Vagina (tissue), 2 donors: ENCODE results near the gene SGSM1.

Experiments used
- POLR2AphosphoS5 ChIP-seq, 2 donors: sonication (generic); formaldehyde crosslinking; IDR thresholded peaks; one replicate each; pipeline ENCODE4 v1.9.0; 2017; ENCODE audit warnings: antibody characterized with exemption in 2 of 2, mild to moderate bottlenecking in 2 of 2, low read depth in 1 of 2; ENCODE audit not compliant: insufficient read depth in 1 of 2
- TF ChIP-seq, protein P1 (sequence below), 3 experiments: fragments of 450-650 bp in 2 of 3; fragments of 200-600 bp in 1 of 3; sonication (generic) in 1 of 3; IDR thresholded peaks; one replicate each; pipeline ENCODE4 v1.5.1; 2017 to 2019; ENCODE audit warnings: antibody characterized with exemption in 3 of 3, mild to moderate bottlenecking in 2 of 3, moderate library complexity in 2 of 3

DNA sequence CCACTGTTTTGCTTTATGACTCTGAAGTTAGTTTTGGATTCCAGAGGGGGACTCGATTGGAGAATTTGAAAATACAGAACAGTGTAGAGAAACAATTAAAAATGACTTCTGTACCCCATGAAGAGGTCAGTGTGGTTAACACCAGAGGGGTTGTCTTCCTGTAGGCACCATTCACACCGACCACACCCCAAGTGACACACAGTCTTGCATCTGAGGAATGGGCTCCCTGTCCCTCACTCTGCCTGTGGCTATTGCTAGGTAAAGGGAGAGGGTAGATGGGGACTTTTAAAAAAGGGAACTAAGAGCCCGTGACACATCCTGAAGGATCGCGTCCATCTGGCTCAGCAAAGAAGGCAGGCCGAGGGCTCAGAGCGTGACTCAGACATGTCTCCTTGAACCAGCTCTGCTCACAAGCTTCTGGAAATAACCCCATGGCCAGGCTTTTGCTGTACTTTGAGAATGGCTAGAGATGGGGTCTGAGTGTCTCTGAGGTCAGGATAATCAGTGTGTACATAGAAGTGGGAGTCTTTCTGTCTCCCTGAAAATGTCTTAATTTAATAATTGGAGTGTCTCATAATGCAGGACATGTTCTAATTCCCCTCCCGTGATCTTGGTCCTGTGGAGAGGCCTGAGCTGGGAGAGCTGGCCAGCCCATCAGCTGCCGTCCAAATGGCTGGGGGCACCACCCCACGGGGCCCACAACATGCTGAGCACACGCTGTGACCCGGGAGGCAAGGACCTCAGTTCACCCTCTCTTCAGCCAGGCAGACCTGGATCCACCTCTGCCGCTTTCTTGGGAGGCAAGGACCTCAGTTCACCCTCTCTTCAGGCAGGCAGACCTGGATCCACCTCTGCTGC lies 39.3 kb downstream of the SGSM1 start:
- TF ChIP-seq, protein P1, sequence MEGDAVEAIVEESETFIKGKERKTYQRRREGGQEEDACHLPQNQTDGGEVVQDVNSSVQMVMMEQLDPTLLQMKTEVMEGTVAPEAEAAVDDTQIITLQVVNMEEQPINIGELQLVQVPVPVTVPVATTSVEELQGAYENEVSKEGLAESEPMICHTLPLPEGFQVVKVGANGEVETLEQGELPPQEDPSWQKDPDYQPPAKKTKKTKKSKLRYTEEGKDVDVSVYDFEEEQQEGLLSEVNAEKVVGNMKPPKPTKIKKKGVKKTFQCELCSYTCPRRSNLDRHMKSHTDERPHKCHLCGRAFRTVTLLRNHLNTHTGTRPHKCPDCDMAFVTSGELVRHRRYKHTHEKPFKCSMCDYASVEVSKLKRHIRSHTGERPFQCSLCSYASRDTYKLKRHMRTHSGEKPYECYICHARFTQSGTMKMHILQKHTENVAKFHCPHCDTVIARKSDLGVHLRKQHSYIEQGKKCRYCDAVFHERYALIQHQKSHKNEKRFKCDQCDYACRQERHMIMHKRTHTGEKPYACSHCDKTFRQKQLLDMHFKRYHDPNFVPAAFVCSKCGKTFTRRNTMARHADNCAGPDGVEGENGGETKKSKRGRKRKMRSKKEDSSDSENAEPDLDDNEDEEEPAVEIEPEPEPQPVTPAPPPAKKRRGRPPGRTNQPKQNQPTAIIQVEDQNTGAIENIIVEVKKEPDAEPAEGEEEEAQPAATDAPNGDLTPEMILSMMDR (IDR thresholded peaks at IDR 0.05) = no peak
- no peak for TF ChIP-seq POLR2AphosphoS5 (IDR thresholded peaks at IDR 0.05; ENCODE audit: insufficient read depth in 1 of 2, low read depth in 1 of 2)
